Stimulated activated naive CD8-positive, alpha-beta T cell treated with anti-CD3 and anti-CD28 coated beads, Interleukin-15, amount 100 ng/mL, for 72 hours (primary cell): ENCODE measurements around the gene RSPH1.

Experiments used
- ATAC-seq: fragments of 150-1000 bp; cut with Tn5 transposase; 2 replicates; pipeline ENCODE4 v1.10.0; 2021; ENCODE audit warnings: mild to moderate bottlenecking, moderate library complexity
- DNase-seq, 2 donors: peaks; one replicate each; pipeline ENCODE4 v3.0.0; 2021 to 2022
- H3K27ac Mint-ChIP-seq, 2 donors: one replicate each; pipeline ENCODE4 v1.8.0; 2022; ENCODE audit warnings: mild to moderate bottlenecking in 2 of 2, mixed read lengths in 2 of 2, moderate library complexity in 2 of 2
- H3K27me3 Mint-ChIP-seq: one replicate; pipeline ENCODE4 v1.8.0; 2022; ENCODE audit warnings: mixed read lengths
- H3K4me1 Mint-ChIP-seq: one replicate; pipeline ENCODE4 v1.8.0; 2022; ENCODE audit warnings: mild to moderate bottlenecking, mixed read lengths
- H3K4me3 Mint-ChIP-seq, 2 donors: one replicate each; pipeline ENCODE4 v1.8.0; 2022; ENCODE audit warnings: mild to moderate bottlenecking in 2 of 2, mixed read lengths in 2 of 2, moderate library complexity in 1 of 2
- H3K9me3 Mint-ChIP-seq, 2 donors: one replicate each; pipeline ENCODE4 v1.8.0; 2022; ENCODE audit warnings: mixed read lengths in 2 of 2

RSPH1 gene

GRCh38 chr21:42459546-42460215, 36.3 kb downstream of the RSPH1 start:
- Mint-ChIP-seq H3K27ac (peak overlapping the region in 1 of 2 donors; percentile 86), H3K9me3 (no peaks in the 10 kb centered on the region), H3K4me3 (no peak overlapping the region), H3K4me1 (peaks cover 71% of the 10 kb centered on the region), H3K27me3 (no peaks in the 10 kb centered on the region)
- DNase-seq (peak in 1 of 2 donors; percentile 5), ATAC-seq (no peak)

GRCh38 chr21:42459082-42459460, 37.0 kb downstream of the RSPH1 start:
- ATAC-seq = no peak
- peaks cover 65% of the 10 kb centered on the region for H3K4me1 Mint-ChIP-seq
- no peaks in the 10 kb centered on the region for H3K27me3 Mint-ChIP-seq

GRCh38 chr21:42456457-42456856, 39.6 kb downstream of the RSPH1 start:
- Mint-ChIP-seq H3K4me3 (no peak overlapping the region), H3K27me3 (no peaks in the 10 kb centered on the region), H3K4me1 (peaks cover 48% of the 10 kb centered on the region), H3K9me3 (no peaks in the 10 kb centered on the region), H3K27ac (no peak overlapping the region)
- peak; percentile 89 for ATAC-seq
- peak in 1 of 2 donors; percentile 47 for DNase-seq

More at GRCh38 chr21:42459082-42459460, 37.0 kb downstream of the RSPH1 start:
- H3K27ac Mint-ChIP-seq = no peak overlapping the region
- H3K9me3 Mint-ChIP-seq = no peaks in the 10 kb centered on the region
- H3K4me3 Mint-ChIP-seq = no peak overlapping the region
- no peak for DNase-seq

- H3K27ac Mint-ChIP-seq = no peak overlapping the region
Measured at GRCh38 chr21:42455754-42456440, 40.1 kb downstream of the RSPH1 start.

DNA sequence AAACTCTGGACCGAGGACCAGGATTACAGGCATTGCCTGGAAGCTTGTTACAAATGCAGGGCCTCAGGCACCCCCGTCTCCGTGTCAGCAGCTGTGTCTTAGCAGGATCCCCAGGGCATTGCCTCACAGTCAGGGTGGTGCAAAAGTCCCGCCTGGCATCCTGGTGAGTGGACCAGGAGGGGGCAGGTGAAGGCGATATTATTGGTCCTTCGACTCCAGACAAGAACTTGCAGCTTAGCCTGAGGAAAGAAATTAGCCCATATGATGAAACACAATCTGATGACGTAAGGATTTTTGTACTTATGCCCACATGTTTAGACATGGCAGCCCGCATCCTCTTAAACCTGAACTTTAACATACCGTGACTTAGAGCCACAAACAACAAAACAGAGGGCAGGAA, 40.8 kb downstream of the RSPH1 start:
- Mint-ChIP-seq H3K4me1 (peaks cover 47% of the 10 kb centered on the region), H3K27me3 (no peaks in the 10 kb centered on the region), H3K9me3 (no peaks in the 10 kb centered on the region), H3K4me3 (no peak overlapping the region), H3K27ac (peak overlapping the region in 1 of 2 donors; percentile 40)
- DNase-seq (no peak), ATAC-seq (no peak)

More at GRCh38 chr21:42455754-42456440, 40.1 kb downstream of the RSPH1 start:
- no peak overlapping the region for H3K4me3 Mint-ChIP-seq
- no peak for DNase-seq
- H3K27me3 Mint-ChIP-seq = no peaks in the 10 kb centered on the region
- no peak for ATAC-seq
- no peaks in the 10 kb centered on the region for H3K9me3 Mint-ChIP-seq
- peaks cover 47% of the 10 kb centered on the region for H3K4me1 Mint-ChIP-seq

DNA sequence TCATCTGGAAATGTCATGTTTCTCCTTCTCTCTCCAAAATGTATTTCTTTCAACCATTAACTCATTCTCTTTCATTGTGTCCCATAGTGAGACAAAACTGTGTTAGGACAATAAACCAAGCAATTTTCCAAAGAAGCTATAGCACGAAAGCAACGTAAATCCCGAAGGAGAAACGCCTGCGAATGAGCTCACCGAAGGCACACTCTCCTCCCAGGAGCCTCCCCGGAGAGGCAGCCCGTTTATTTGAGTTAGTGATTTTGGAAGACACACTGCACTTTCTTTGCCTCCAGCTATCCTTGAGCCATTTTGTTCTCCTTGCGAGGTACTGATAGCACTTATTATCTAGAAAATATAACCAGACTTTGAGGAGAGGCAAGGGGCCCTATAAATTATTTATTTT, 41.2 kb downstream of the RSPH1 start:
- H3K9me3 Mint-ChIP-seq = no peaks in the 10 kb centered on the region
- H3K4me3 Mint-ChIP-seq = no peak overlapping the region
- no peak for ATAC-seq
- peaks cover 47% of the 10 kb centered on the region for H3K4me1 Mint-ChIP-seq
- H3K27ac Mint-ChIP-seq = peak overlapping the region in 1 of 2 donors; percentile 52
- no peak for DNase-seq
- no peaks in the 10 kb centered on the region for H3K27me3 Mint-ChIP-seq

DNA sequence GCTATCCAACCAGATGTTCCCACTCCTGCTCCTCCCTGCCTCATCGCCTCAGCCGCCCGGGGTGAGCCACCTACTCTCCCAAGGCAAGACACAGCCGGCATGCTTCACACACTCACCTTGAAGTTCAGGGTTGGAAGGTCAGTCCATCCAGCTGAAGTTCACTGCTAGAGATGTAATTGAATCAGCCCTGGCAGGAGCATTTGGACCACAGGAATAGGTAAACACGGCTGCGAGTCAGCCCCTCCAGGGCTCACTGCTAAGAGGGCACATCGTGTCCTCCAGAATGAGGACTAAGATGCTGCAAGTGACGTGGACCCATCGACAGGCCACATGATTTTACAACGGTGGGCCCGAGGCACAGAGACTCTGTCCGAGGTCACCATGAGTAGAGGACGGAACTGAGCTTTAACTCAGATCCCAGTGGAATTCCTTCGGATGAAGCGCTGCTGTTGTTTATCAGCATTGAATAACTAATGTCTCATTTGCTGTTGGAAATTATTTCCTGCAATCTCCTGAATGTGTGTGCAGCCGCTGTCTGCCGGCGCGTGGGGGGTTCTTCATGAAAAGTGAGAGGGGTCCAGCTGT, 41.9 kb downstream of the RSPH1 start:
- ATAC-seq = no peak
- no peak for DNase-seq
- peaks cover 54% of the 10 kb centered on the region for H3K4me1 Mint-ChIP-seq
- H3K4me3 Mint-ChIP-seq = no peak overlapping the region
- H3K27ac Mint-ChIP-seq = peak overlapping the region in 1 of 2 donors; percentile 19
- no peaks in the 10 kb centered on the region for H3K9me3 Mint-ChIP-seq
- no peaks in the 10 kb centered on the region for H3K27me3 Mint-ChIP-seq

DNA sequence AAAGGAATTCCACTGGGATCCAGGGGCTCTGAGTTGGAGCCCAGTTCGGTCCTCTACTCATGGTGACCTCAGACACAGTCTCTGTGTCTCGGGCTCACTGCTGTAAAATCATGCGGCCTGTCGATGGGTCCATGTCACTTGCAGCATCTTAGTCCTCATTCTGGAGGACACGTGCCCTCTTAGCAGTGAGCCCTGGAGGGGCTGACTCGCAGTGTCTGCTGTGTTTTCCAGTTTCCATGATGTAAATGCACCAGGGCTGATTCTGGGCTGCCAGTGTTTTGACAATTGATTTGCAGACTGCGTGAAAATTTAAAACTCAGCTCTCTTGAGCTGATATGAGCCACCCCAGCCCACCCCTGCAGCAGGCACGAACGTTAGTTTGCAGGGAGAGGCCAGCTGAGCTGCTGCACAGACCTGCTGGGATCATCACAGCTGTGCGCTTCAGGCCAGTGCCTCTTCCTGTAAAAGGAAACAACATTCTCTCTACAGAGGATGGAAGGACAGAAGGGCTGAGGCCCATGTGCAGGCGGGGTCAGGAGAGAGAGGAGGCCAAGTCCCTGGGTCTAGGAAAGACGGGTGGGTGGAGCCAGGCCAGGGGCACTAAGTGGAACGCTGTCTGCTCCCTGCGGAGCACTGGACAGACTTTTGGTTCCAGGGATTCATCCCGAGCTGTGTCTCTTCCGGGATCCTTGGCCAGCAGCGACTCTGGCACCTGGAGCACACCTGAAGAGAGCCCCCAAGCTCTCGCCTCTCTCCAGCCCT, 42.6 kb downstream of the RSPH1 start:
- H3K9me3 Mint-ChIP-seq = no peaks in the 10 kb centered on the region
- no peak overlapping the region for H3K4me3 Mint-ChIP-seq
- H3K4me1 Mint-ChIP-seq = peaks cover 61% of the 10 kb centered on the region
- H3K27ac Mint-ChIP-seq = peak overlapping the region in 1 of 2 donors; percentile 19
- H3K27me3 Mint-ChIP-seq = no peaks in the 10 kb centered on the region
- no peak for ATAC-seq
- DNase-seq = no peak

DNA sequence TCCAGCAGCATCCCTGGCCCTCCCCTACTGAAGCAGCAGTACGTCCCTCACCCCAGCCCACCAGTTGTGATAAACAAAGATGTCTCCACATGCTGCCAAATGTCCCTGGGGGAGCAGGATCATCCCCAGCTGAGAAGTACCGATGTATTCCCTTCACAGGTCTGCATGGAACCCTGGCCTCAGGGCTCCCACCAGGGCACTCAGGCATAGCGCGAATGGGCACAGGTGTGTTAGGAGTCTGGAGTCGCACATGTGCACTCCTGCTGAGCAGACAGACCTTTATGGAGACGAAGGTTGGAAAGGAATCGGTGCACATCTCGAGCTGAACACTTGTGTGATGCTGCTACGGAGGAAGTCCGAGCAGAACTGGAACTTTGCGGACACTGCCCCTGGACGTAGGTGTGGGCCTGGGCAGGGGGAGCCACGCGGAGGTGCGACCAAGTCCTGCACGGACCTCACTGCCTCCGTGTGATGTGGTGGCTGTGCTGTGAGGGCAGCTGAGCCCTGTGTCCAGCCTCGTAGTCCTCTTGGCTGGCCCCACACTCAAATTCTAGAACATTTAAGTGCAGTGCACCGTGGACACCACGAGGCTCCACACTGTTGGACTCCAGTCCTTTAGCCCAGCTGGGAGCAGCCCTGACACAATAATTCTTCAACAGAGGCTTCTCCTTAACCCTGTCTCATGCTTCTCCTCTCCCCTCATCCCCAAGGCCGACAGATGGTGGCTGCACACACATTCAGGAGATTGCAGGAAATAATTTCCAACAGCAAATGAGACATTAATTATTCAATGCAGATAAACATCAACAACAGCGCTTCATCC, 43.4 kb downstream of the RSPH1 start:
- no peak overlapping the region for H3K4me3 Mint-ChIP-seq
- H3K27me3 Mint-ChIP-seq = no peaks in the 10 kb centered on the region
- H3K4me1 Mint-ChIP-seq = peaks cover 69% of the 10 kb centered on the region
- H3K9me3 Mint-ChIP-seq = no peaks in the 10 kb centered on the region
- no peak for ATAC-seq
- DNase-seq = no peak
- H3K27ac Mint-ChIP-seq = no peak overlapping the region

GRCh38 chr21:42451941-42452340, 44.1 kb downstream of the RSPH1 start:
- ATAC-seq (no peak), DNase-seq (no peak)
- H3K4me1 Mint-ChIP-seq = peaks cover 71% of the 10 kb centered on the region
- no peak overlapping the region for H3K27ac Mint-ChIP-seq
- no peak overlapping the region for H3K4me3 Mint-ChIP-seq
- H3K27me3 Mint-ChIP-seq = no peaks in the 10 kb centered on the region
- no peaks in the 10 kb centered on the region for H3K9me3 Mint-ChIP-seq

DNA sequence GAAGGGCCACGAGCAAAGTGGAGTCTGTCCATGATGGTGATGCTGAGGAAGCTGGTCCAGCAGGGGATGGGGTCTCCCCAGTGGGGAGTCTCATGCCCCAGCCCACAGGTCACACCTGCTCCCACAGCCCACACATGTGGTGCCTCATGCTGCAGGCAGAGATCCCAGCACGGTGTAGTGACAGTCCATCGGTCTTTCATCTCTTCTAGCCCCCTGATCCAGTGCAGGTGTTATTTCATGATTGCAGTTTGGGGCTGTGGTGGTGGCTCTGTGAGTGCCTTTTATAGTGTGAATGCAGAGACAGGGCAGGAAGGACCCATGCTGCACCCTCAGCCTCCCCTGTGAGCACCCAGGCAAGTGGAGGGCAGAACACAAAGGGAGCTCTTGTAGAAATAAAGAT, 47.3 kb downstream of the RSPH1 start:
- H3K4me3 Mint-ChIP-seq = no peak overlapping the region
- no peaks in the 10 kb centered on the region for H3K27me3 Mint-ChIP-seq
- no peak for DNase-seq
- peak overlapping the region in 1 of 2 donors; percentile 89 for H3K27ac Mint-ChIP-seq
- no peaks in the 10 kb centered on the region for H3K9me3 Mint-ChIP-seq
- H3K4me1 Mint-ChIP-seq = peaks cover 83% of the 10 kb centered on the region
- ATAC-seq = no peak

GRCh38 chr21:42447732-42448131, 48.3 kb downstream of the RSPH1 start:
- DNase-seq (no peak), ATAC-seq (no peak)
- Mint-ChIP-seq H3K4me3 (no peak overlapping the region), H3K27ac (no peak overlapping the region), H3K4me1 (peaks cover 84% of the 10 kb centered on the region), H3K9me3 (no peaks in the 10 kb centered on the region), H3K27me3 (no peaks in the 10 kb centered on the region)

GRCh38 chr21:42447182-42447581, 48.8 kb downstream of the RSPH1 start:
- Mint-ChIP-seq H3K4me1 (peaks cover 89% of the 10 kb centered on the region), H3K9me3 (no peaks in the 10 kb centered on the region)

GRCh38 chr21:42446531-42446930, 49.5 kb downstream of the RSPH1 start:
- DNase-seq (no peak), ATAC-seq (peak; percentile 58)
- H3K27me3 Mint-ChIP-seq = no peaks in the 10 kb centered on the region
- H3K27ac Mint-ChIP-seq = peak overlapping the region; percentile 5 to 79
- peaks cover 96% of the 10 kb centered on the region for H3K4me1 Mint-ChIP-seq
- H3K4me3 Mint-ChIP-seq = peak overlapping the region; percentile 2 to 48
- no peaks in the 10 kb centered on the region for H3K9me3 Mint-ChIP-seq

More at GRCh38 chr21:42447182-42447581, 48.8 kb downstream of the RSPH1 start:
- ATAC-seq = no peak
- Mint-ChIP-seq H3K27ac (no peak overlapping the region), H3K27me3 (no peaks in the 10 kb centered on the region), H3K4me3 (no peak overlapping the region)
- DNase-seq = no peak

- H3K4me3 Mint-ChIP-seq = no peak overlapping the region
- no peak for ATAC-seq
- H3K9me3 Mint-ChIP-seq = no peaks in the 10 kb centered on the region
- H3K27ac Mint-ChIP-seq = peak overlapping the region in 1 of 2 donors; percentile 2
- no peaks in the 10 kb centered on the region for H3K27me3 Mint-ChIP-seq
- peaks cover 98% of the 10 kb centered on the region for H3K4me1 Mint-ChIP-seq
- DNase-seq = no peak
Measured at GRCh38 chr21:42445311-42445710, 50.7 kb downstream of the RSPH1 start.
